Hepatocyte (in vitro differentiated cells): Measurements from ENCODE around the gene GRIN3A. TPM values are rescaled to one million over a fixed set of nuclear protein-coding genes. Genes with fewer than 3 reads are reported as not detected.
A peak's percentile ranks its signal among the peaks of the same experiment; 100 is the strongest.

Source experiments
- DNase-seq: peaks from one replicate; pipeline ENCODE4 v3.0.0-alpha.2; 2016; ENCODE audit warnings: low spot score
- H2AFZ ChIP-seq: fragments of 200-600 bp; sonication (generic); 2 replicates; pipeline ENCODE4 v1.6.0; 2016; ENCODE audit warnings: antibody characterized with exemption, mild to moderate bottlenecking
- H3K27ac ChIP-seq: fragments of 200-600 bp; sonication (generic); 2 replicates; pipeline ENCODE4 v1.5.1; 2016; ENCODE audit warnings: mild to moderate bottlenecking
- H3K27me3 ChIP-seq: fragments of 200-600 bp; sonication (generic); 2 replicates; pipeline ENCODE4 v1.6.1; 2016
- H3K36me3 ChIP-seq: fragments of 200-600 bp; sonication (generic); replicated peaks from 2 replicates; pipeline ENCODE4 v1.5.1; 2016; ENCODE audit warnings: low read depth; ENCODE audit not compliant: insufficient read depth
- H3K4me1 ChIP-seq: fragments of 200-600 bp; sonication (generic); 2 replicates; pipeline ENCODE4 v1.5.1; 2016; ENCODE audit warnings: mild to moderate bottlenecking, moderate library complexity; ENCODE audit not compliant: insufficient read depth
- H3K4me2 ChIP-seq: fragments of 200-600 bp; sonication (generic); 2 replicates; pipeline ENCODE4 v1.6.0; 2016
- H3K4me3 ChIP-seq: fragments of 200-600 bp; sonication (generic); 2 replicates; pipeline ENCODE4 v1.5.1; 2016; ENCODE audit warnings: mild to moderate bottlenecking
- H3K79me2 ChIP-seq: fragments of 200-600 bp; sonication (generic); 2 replicates; pipeline ENCODE4 v1.6.0; 2017; ENCODE audit warnings: mild to moderate bottlenecking
- H3K9me2 ChIP-seq: fragments of 200-600 bp; sonication (generic); replicated peaks from 2 replicates; pipeline ENCODE4 v1.6.0; 2017; ENCODE audit warnings: mild to moderate bottlenecking; ENCODE audit not compliant: insufficient read depth
- H3K9me3 ChIP-seq: fragments of 200-600 bp; sonication (generic); 2 replicates; pipeline ENCODE4 v1.5.1; 2016; ENCODE audit warnings: low read depth, mild to moderate bottlenecking
- H4K20me1 ChIP-seq: fragments of 200-600 bp; sonication (generic); 2 replicates; pipeline ENCODE4 v1.6.0; 2016; ENCODE audit warnings: mild to moderate bottlenecking; ENCODE audit not compliant: insufficient read depth, poor library complexity, severe bottlenecking
- CTCF ChIP-seq: fragments of 200-600 bp; sonication (generic); IDR thresholded peaks from 2 replicates; pipeline ENCODE4 v1.5.1; 2016; ENCODE audit warnings: antibody characterized with exemption, mild to moderate bottlenecking; ENCODE audit not compliant: poor library complexity
- EZH2 ChIP-seq: fragments of 200-600 bp; sonication (generic); IDR thresholded peaks from 2 replicates; pipeline ENCODE4 v1.6.1; 2016; ENCODE audit warnings: antibody characterized with exemption, mild to moderate bottlenecking, borderline replicate concordance
- EZH2phosphoT487 ChIP-seq: fragments of 200-600 bp; sonication (generic); IDR thresholded peaks from one replicate; pipeline ENCODE4 v1.6.1; 2018; ENCODE audit warnings: antibody characterized with exemption, mild to moderate bottlenecking, low read depth, moderate library complexity; ENCODE audit not compliant: unreplicated experiment, severe bottlenecking
- WGBS: methylation state at CpG from one replicate; pipeline ENCODE4 v1.1.6; 2016; ENCODE audit warnings: low lambda C conversion rate; ENCODE audit errors: missing lambda C conversion rate; 5-methylcytosine and 5-hydroxymethylcytosine counted together
- polyA plus RNA-seq: library from polyadenylated mRNA; unstranded; fragments of >200 nt; fragmentation: Nextera tagmentation; extraction: Ambion mirVana; gene quantifications from 2 replicates; pipeline ENCODE4 v1.2.1, GENCODE V29; 2016
- total RNA-seq: library from RNA; depleted of rRNA; stranded (reverse); fragments of >200 nt; gene quantifications from 2 replicates; pipeline ENCODE4 v1.2.3, GENCODE V29; 2014

GRIN3A gene
- total and polyA plus RNA-seq, 2 experiments from 2014 or later = 0.10 TPM; not detected in 1

GRCh38 chr9:101601904-101602765, 136.3 kb downstream of the GRIN3A start:
- Histone ChIP-seq H3K27ac (no peak overlapping the region), H3K27me3 (peaks cover 11% of the 10 kb centered on the region), H3K9me3 (no peaks in the 10 kb centered on the region), H3K36me3 (no peaks in the 10 kb centered on the region), H2AFZ (no peak overlapping the region), H3K4me1 (no peaks in the 10 kb centered on the region), H3K4me3 (no peak overlapping the region), H3K4me2 (no peak overlapping the region), H3K79me2 (no peaks in the 10 kb centered on the region), H4K20me1 (no peaks in the 10 kb centered on the region), H3K9me2 (no peaks in the 10 kb centered on the region)
- TF ChIP-seq EZH2 = no peak
- no peak for TF ChIP-seq EZH2phosphoT487
- TF ChIP-seq CTCF = peak; percentile 82
- DNase-seq = peak; percentile 71
- WGBS = 24% methylated on average over 11 of the region's 11 CpGs

- DNase-seq = no peak
- Histone ChIP-seq H3K4me3 (no peak within 1 kb of the TSS), H3K79me2 (no peaks in the 10 kb centered on the region), H2AFZ (no peak within 1 kb of the TSS), H3K27ac (no peak within 1 kb of the TSS), H3K4me2 (no peak within 1 kb of the TSS), H3K4me1 (no peaks in the 10 kb centered on the region), H3K27me3 (peaks cover 3% of the 10 kb centered on the region), H3K36me3 (no peaks in the 10 kb centered on the region), H4K20me1 (no peaks in the 10 kb centered on the region), H3K9me3 (no peaks in the 10 kb centered on the region), H3K9me2 (no peaks in the 10 kb centered on the region)
- WGBS = 96% methylated on average over 10 of the region's 19 CpGs
- TF ChIP-seq EZH2phosphoT487 = no peak
- TF ChIP-seq EZH2 = no peak
- no peak for TF ChIP-seq CTCF
These were observed 143.7 kb downstream of the GRIN3A start, which contains the start of gene PPP3R2 for GRCh38 chr9:101594796-101595195. Gene PPP3R2, minus strand, starts transcription at chr9:101594969. Its CDS starts 48 bp downstream, at chr9:101594921.

- DNase-seq = no peak
- H4K20me1 ChIP-seq = no peaks in the 10 kb centered on the region
- H3K4me3 ChIP-seq = no peak overlapping the region
- H3K27me3 ChIP-seq = no peaks in the 10 kb centered on the region
- WGBS = 61% methylated on average over 2 of the region's 2 CpGs
- TF ChIP-seq EZH2phosphoT487 (no peak), CTCF (no peak), EZH2 (no peak)
- H3K4me2 ChIP-seq = no peak overlapping the region
- no peaks in the 10 kb centered on the region for H3K79me2 ChIP-seq
- H3K9me3 ChIP-seq = no peaks in the 10 kb centered on the region
- H2AFZ ChIP-seq = no peak overlapping the region
- no peaks in the 10 kb centered on the region for H3K9me2 ChIP-seq
- no peaks in the 10 kb centered on the region for H3K36me3 ChIP-seq
- H3K4me1 ChIP-seq = no peaks in the 10 kb centered on the region
- H3K27ac ChIP-seq = no peak overlapping the region
These were observed 145.1 kb downstream of the GRIN3A start for GRCh38 chr9:101593345-101593744.
